Measurements from ENCODE around the gene CCNL1.

- no peak for TF ChIP-seq SP1 (IDR thresholded peaks at IDR 0.05)
- no peak for TF ChIP-seq BHLHE40 (IDR thresholded peaks at IDR 0.05; ENCODE audit: borderline replicate concordance)
- no peak for TF ChIP-seq SUZ12 (IDR thresholded peaks at IDR 0.05)
- no peak for TF ChIP-seq FOXM1 (IDR thresholded peaks at IDR 0.05; ENCODE audit: borderline replicate concordance)
- TF ChIP-seq HDGF (IDR thresholded peaks at IDR 0.05; ENCODE audit: borderline replicate concordance): no peak
- TF ChIP-seq FOXK2 (IDR thresholded peaks at IDR 0.05): no peak
- TF ChIP-seq PKNOX1 (IDR thresholded peaks at IDR 0.05): no peak
- no peak for TF ChIP-seq LEF1 (IDR thresholded peaks at IDR 0.05; ENCODE audit: borderline replicate concordance)
Measured at GRCh38 chr3:157110761-157111278, 49.1 kb downstream of the CCNL1 start.

All from HEK293T (cell line).